Caco-2 (cell line): Measurements from ENCODE around the gene PRAMEF18. TPM values are rescaled to one million over a fixed set of nuclear protein-coding genes. Genes with fewer than 3 reads are reported as not detected.
"Not testable (repeated sequence)": the region's sequence is repeated elsewhere in the genome, so short reads cannot be mapped to it uniquely, and the experiment has no call there.

Experiments used
- Bru-seq: library from RNA; stranded (reverse); fragments of 400-500 nt; gene quantifications from one replicate; lab custom pipeline; 2021; lab: Mats Ljungman, UMichigan
- BruChase-seq, 2 experiments: library from RNA; stranded (reverse); fragments of 400-500 nt; gene quantifications; one replicate each; lab custom pipeline; 2021; lab: Mats Ljungman, UMichigan
- BruUV-seq: library from RNA; stranded (reverse); fragments of 400-500 nt; replicated peaks from 2 replicates; lab custom pipeline; 2021; lab: Mats Ljungman, UMichigan
- CTCF ChIA-PET: fragments of 300-600 bp; sonication (Branson Sonifier 250); formaldehyde crosslinking; loops from one replicate; lab custom pipeline; 2022; ENCODE audit warnings: antibody characterized with exemption; lab: Charles Lee
- POLR2A ChIA-PET: fragments of 300-600 bp; sonication (Branson Sonifier 250); formaldehyde crosslinking; loops from one replicate; lab custom pipeline; 2022; ENCODE audit warnings: antibody characterized with exemption; lab: Charles Lee
- DNase-seq, 2 experiments: peaks; one replicate each; pipeline versions ENCODE4 v3.0.0 to v3.0.0-alpha.2; 2020 to 2022
- H3K27me3 ChIP-seq: replicated peaks from 2 replicates; pipeline ENCODE4 v1.6.0; 2011; ENCODE audit warnings: low read length; ENCODE audit not compliant: control insufficient read depth, insufficient read depth
- H3K36me3 ChIP-seq: 2 replicates; pipeline ENCODE4 v1.5.1; 2011; ENCODE audit warnings: low read length; ENCODE audit not compliant: control insufficient read depth, insufficient read depth
- H3K4me1 ChIP-seq: fragments of 250-450 bp; sonication (Bioruptor Pico); 2 replicates; pipeline ENCODE4 v1.5.1; 2020; ENCODE audit warnings: mild to moderate bottlenecking
- H3K4me3 ChIP-seq: 2 replicates; pipeline ENCODE4 v1.5.1; 2011; ENCODE audit warnings: low read depth, mild to moderate bottlenecking, control low read depth, low read length
- H3K9me3 ChIP-seq: fragments of 250-450 bp; sonication (Bioruptor Pico); 2 replicates; pipeline ENCODE4 v1.5.1; 2020; ENCODE audit warnings: mild to moderate bottlenecking, moderate library complexity
- H3K27ac Mint-ChIP-seq: one replicate; pipeline ENCODE4 v1.8.0; 2022; ENCODE audit warnings: mixed read lengths; ENCODE audit not compliant: unreplicated experiment
- H3K27me3 Mint-ChIP-seq: one replicate; pipeline ENCODE4 v1.8.0; 2022; ENCODE audit warnings: mixed read lengths; ENCODE audit not compliant: insufficient read depth, unreplicated experiment
- H3K36me3 Mint-ChIP-seq: one replicate; pipeline ENCODE4 v1.8.0; 2022; ENCODE audit warnings: mild to moderate bottlenecking, mixed read lengths; ENCODE audit not compliant: insufficient read depth, unreplicated experiment
- H3K4me1 Mint-ChIP-seq: one replicate; pipeline ENCODE4 v1.8.0; 2022; ENCODE audit warnings: low read depth, mixed read lengths; ENCODE audit not compliant: unreplicated experiment
- H3K4me3 Mint-ChIP-seq: one replicate; pipeline ENCODE4 v1.8.0; 2022; ENCODE audit warnings: mild to moderate bottlenecking, moderate library complexity, mixed read lengths; ENCODE audit not compliant: unreplicated experiment
- H3K9me3 Mint-ChIP-seq: one replicate; pipeline ENCODE4 v1.8.0; 2022; ENCODE audit warnings: mixed read lengths; ENCODE audit not compliant: unreplicated experiment
- intact Hi-C: fragments of 100-400 bp; cut with micrococcal nuclease; formaldehyde crosslinking; loops from one replicate; pipeline ENCODE4 v1.10.0; 2022; ENCODE audit not compliant: unreplicated experiment
- long read RNA-seq: library from polyadenylated mRNA; stranded (forward); transcript quantifications from one replicate; pipeline ENCODE4 v2.0.0, GENCODE V29; 2022
- total RNA-seq: library from RNA; stranded (reverse); gene quantifications from 2 replicates; pipeline ENCODE4 v1.2.3, GENCODE V29; 2022

The PRAMEF18 gene, protein sequence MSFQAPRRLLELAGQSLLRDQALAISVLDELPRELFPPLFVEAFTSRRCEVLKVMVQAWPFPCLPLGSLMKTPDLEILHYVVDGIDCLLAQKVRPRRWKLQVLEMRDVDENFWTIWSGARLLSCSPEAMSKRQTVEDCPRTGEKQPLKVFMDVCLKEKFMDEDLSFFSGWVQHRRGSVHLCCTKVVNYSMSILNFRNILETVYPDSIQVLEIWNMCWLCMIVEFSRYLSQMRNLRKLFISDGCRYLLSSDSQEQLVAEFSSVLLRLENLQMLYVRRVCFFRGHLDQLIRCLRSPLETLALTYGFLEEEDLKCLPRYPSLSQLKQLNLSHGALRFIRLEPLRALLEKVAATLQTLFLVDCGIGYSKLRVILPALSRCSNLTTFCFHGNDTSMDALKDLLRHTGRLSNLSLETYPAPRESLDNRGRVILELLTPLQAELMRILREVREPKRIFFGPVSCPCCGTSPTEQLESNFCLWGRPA
- total RNA-seq (not detected in 2 replicates), Bru-seq, nascent RNA (not detected), BruChase-seq, experiment 1, labeled RNA remaining after a 2-hour chase (not detected), BruChase-seq, experiment 2, labeled RNA remaining after a 6-hour chase (not detected)
- long read RNA-seq, result 0 reads

DNA sequence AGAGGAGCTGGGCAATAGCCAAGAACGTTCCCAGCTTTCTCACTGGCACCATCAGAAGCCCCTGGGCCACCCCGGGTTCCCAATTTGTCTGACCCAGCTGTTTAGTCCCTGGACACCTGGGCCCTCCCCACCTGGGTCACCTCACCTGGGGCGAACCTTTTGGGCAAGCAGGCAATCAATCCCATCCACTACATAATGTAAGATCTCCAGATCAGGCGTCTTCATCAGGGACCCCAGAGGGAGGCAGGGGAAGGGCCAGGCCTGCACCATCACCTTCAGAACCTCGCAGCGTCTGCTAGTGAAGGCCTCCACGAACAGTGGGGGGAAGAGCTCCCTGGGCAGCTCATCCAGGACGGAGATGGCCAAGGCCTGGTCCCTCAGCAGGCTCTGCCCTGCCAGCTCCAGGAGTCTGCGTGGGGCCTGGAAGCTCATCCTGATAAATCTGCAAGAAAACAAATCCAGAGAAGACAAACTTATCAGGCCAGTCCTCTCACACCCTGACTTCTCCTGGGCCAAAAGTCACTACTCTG is at the start of gene PRAMEF18:
Gene PRAMEF18, minus strand, starts transcription at position 480 of the 530 bp plus-strand sequence. Its CDS starts 48 bp downstream, at position 432.
- H3K36me3 ChIP-seq, H3K9me3 Mint-ChIP-seq, H3K27me3 ChIP-seq, BruUV-seq, H3K36me3 Mint-ChIP-seq, H3K4me3 ChIP-seq, H3K9me3 ChIP-seq, intact Hi-C loops, POLR2A ChIA-PET, H3K27me3 Mint-ChIP-seq, H3K4me3 Mint-ChIP-seq, H3K4me1 Mint-ChIP-seq, CTCF ChIA-PET, DNase-seq, H3K27ac Mint-ChIP-seq, H3K4me1 ChIP-seq: not testable (repeated sequence)

DNA sequence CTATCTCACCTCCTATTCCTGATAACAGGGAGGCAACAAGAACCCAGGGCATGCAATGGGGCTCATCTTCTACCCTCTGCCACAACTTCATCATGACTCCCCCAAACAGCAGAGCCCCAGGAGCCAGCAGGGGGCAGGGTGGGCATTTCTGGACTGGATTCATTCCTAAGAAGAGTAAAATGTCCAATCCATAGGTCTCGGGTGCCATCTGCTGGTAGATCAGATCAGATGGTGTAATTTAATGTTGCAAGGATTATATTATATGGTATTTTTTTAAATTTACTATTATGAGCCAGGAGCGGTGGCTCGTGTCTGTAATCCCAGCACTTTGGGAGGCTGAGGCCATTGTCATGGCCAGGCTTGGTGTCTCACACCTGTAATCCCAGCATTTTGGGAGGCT is 39.2 kb upstream of the PRAMEF18 start:
- CTCF ChIA-PET, result not testable (repeated sequence)

DNA sequence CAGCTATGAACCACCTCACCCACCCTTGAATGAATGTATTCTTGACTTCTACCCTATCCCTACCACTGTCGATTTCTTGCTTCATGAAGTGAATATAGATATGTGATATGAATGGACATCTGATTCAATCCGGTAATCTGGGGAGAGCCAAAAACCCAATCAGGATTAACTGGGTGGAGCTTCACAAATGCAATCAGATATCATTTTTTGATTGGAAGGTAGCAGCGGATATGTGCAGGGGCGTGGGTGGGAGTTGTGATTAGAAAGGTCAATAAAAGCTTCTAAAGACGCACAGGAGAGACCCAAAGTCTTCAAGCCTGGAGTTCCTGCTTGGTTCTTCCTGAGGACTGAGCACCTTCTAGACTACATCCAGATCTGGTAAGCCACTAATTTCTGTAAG is 27.9 kb upstream of the PRAMEF18 start, which contains the start of gene PRAMEF5:
Gene PRAMEF5, plus strand, starts transcription at position 301 of the 400 bp plus-strand sequence. CDS start 5,071 bp downstream, outside the sequence.
- BruUV-seq, H3K27me3 ChIP-seq, H3K36me3 Mint-ChIP-seq, DNase-seq, H3K9me3 Mint-ChIP-seq, H3K36me3 ChIP-seq, intact Hi-C loops, H3K27ac Mint-ChIP-seq, H3K4me3 Mint-ChIP-seq, POLR2A ChIA-PET, H3K4me1 ChIP-seq, H3K4me1 Mint-ChIP-seq, H3K4me3 ChIP-seq, H3K27me3 Mint-ChIP-seq, H3K9me3 ChIP-seq, CTCF ChIA-PET: not testable (repeated sequence)

More for the DNA sequence above, 39.2 kb upstream of the PRAMEF18 start:
- H3K4me1 Mint-ChIP-seq, H3K27ac Mint-ChIP-seq, H3K27me3 ChIP-seq, H3K9me3 ChIP-seq, H3K9me3 Mint-ChIP-seq, H3K4me3 ChIP-seq, H3K4me1 ChIP-seq, H3K36me3 Mint-ChIP-seq, intact Hi-C loops, H3K27me3 Mint-ChIP-seq, H3K36me3 ChIP-seq, POLR2A ChIA-PET, H3K4me3 Mint-ChIP-seq, BruUV-seq, DNase-seq: not testable (repeated sequence)

DNA sequence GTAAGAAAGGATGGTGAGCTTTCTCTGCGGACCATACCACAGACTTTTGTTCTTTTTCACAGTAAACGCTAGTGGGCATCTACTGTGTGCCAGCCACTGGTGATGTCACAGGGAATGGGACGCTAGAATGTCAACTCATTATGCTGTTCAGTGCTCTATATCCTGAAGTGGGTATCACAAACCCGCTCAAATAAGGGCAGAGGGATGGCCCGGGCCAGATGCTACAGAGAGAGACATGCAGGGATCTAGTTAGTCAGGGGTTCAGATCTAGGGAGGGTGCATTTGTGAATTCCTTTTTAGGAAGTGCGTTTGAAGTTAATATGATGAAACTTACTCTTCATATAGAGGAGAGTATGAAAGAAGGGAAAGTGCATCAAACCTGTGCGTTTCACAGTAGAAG is 21.2 kb upstream of the PRAMEF18 start:
- H3K27ac Mint-ChIP-seq, CTCF ChIA-PET, H3K4me3 ChIP-seq, H3K9me3 ChIP-seq, H3K4me1 Mint-ChIP-seq, DNase-seq, H3K9me3 Mint-ChIP-seq, H3K36me3 Mint-ChIP-seq, intact Hi-C loops, H3K27me3 ChIP-seq, POLR2A ChIA-PET, H3K27me3 Mint-ChIP-seq, H3K36me3 ChIP-seq, H3K4me1 ChIP-seq, BruUV-seq, H3K4me3 Mint-ChIP-seq: not testable (repeated sequence)

DNA sequence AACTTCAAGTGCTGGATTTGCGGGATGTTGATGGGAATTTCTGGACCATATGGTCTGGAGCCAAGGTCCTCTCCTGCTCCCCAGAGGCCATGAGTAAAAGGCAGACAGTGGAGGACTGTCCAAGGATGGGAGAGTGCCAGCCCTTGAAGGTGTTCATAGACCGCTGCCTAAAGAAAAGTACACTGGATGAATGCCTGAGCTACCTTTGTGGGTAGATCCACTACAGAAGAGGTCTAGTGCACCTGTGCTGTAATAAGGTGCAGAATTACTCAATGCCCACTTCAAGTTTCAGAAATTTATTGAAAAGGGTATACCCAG is 20.6 kb upstream of the PRAMEF18 start:
- DNase-seq, H3K27ac Mint-ChIP-seq, H3K9me3 ChIP-seq, CTCF ChIA-PET, H3K4me3 Mint-ChIP-seq, H3K27me3 ChIP-seq, POLR2A ChIA-PET, H3K4me3 ChIP-seq, H3K27me3 Mint-ChIP-seq, BruUV-seq, H3K36me3 ChIP-seq, intact Hi-C loops, H3K36me3 Mint-ChIP-seq, H3K9me3 Mint-ChIP-seq, H3K4me1 ChIP-seq, H3K4me1 Mint-ChIP-seq: not testable (repeated sequence)

DNA sequence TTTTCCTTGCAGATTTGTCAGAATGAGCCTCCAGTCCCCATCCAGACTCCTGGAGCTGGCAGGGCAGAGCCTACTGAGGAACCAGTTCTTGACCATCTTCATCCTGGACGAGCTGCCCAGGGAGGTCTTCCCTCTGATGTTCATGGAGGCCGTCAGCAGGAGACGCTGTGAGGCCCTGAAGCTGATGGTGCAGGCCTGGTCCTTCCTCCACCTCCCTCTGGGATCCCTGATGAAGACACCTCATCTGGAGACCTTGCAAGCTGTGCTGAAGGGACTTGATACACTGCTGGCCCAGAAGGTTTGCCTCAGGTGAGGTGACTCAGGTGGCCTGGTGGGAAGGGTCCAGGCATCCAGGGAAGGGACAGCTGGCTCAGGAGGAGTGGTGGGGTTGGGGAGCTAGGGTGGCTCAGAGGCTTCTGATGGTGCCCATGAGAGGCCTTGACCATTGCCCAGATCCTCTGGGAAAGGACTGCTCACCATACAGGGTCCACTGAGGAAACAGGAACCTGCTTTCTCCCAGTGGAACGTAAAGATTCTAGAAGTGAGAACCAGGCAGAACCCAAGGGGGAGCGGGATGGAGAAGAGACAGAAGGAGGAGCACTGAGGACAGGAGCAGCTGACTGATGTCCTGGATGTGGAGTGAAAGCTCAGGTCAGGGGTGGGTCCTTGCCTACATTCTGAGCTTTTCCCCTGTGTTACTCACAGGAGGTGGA is 20.0 kb upstream of the PRAMEF18 start:
- H3K9me3 Mint-ChIP-seq, H3K27me3 ChIP-seq, H3K9me3 ChIP-seq, intact Hi-C loops, H3K27ac Mint-ChIP-seq, H3K4me3 ChIP-seq, BruUV-seq, CTCF ChIA-PET, H3K36me3 ChIP-seq, H3K27me3 Mint-ChIP-seq, H3K4me1 ChIP-seq, H3K4me3 Mint-ChIP-seq, H3K4me1 Mint-ChIP-seq, POLR2A ChIA-PET, DNase-seq, H3K36me3 Mint-ChIP-seq: not testable (repeated sequence)
